Uterus (tissue), 2 donors: ENCODE results near the gene HTRA1.

ENCODE experiments used
- POLR2A ChIP-seq, 2 donors: fragments of 450-650 bp; IDR thresholded peaks; one replicate each; pipeline ENCODE4 v1.6.1; 2016; ENCODE audit warnings: antibody characterized with exemption in 2 of 2, mild to moderate bottlenecking in 1 of 2, moderate library complexity in 1 of 2
- TF ChIP-seq, protein P1 (sequence below), 4 experiments: fragments of 200-600 bp in 2 of 4; fragments of 450-650 bp in 2 of 4; sonication (generic) in 2 of 4; IDR thresholded peaks; one replicate each; pipeline ENCODE4 v1.5.1; 2016 to 2019; ENCODE audit warnings: antibody characterized with exemption in 4 of 4, mild to moderate bottlenecking in 2 of 4, moderate library complexity in 1 of 4

DNA sequence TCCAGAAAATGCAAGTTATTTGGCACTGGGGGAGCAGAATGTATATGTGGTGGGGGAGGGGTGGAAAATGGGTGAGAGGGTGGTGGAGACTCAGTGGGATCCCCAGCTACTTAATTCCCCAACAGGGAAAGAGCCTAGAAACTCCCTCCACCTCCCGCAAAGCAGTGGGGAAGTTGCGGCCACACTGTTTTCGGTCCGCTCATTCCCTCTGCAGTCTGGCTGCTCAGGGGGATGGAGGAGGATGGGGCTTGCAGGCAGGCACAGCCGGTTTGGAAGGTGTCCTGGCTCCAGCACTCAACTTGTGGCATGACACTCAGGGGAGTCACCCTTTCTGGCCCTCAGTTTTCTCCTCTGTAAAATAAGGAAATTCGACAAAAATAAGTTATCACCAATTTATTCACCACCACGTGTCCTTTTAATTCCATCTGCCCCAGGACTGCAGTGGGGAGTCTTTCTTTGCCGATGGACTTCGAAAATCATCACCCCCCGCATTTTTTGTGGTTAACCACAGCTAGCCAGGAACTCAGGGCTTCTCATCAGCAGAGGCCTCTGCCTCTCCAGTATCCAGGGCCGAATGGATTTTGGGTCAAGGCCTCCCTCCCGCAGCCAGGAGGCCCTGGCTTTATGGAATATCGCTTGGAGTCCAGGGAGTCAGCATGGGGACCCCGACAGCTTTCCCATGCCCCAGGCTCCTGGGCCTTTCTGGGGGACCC is 1.6 kb upstream of the HTRA1 start:
- TF ChIP-seq, protein P1, sequence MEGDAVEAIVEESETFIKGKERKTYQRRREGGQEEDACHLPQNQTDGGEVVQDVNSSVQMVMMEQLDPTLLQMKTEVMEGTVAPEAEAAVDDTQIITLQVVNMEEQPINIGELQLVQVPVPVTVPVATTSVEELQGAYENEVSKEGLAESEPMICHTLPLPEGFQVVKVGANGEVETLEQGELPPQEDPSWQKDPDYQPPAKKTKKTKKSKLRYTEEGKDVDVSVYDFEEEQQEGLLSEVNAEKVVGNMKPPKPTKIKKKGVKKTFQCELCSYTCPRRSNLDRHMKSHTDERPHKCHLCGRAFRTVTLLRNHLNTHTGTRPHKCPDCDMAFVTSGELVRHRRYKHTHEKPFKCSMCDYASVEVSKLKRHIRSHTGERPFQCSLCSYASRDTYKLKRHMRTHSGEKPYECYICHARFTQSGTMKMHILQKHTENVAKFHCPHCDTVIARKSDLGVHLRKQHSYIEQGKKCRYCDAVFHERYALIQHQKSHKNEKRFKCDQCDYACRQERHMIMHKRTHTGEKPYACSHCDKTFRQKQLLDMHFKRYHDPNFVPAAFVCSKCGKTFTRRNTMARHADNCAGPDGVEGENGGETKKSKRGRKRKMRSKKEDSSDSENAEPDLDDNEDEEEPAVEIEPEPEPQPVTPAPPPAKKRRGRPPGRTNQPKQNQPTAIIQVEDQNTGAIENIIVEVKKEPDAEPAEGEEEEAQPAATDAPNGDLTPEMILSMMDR (IDR thresholded peaks at IDR 0.05) = no peak
- TF ChIP-seq POLR2A (IDR thresholded peaks at IDR 0.05) = no peak
